ENCODE data around the gene CLASRP.

CLASRP gene

DNA sequence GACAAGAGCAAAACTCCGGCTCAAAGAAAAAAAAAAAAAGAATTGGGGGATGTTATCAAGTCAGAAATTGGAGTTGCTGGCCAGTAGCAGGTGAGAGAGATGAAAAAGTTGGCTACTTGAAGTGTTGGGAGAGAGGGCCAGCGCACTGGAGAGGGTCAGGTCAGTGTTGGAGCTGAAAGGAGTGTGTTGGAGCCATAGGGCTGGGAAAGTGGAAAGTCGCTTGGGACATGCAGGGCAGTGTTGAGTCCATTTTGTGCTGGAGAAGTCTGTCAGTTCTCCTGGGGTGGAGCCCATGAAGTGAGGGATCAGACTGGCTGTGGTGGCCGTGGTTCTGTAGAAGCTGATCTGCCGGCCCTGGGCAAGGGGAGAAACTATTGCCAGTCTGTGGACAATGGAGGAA is 55.9 kb downstream of the CLASRP start:
- H3K4me3 ChIP-seq (replicated peaks; ENCODE audit: insufficient read depth, low read length), result no peak overlapping the region
- H3K27ac ChIP-seq (replicated peaks), result no peak overlapping the region
- no peaks in the 10 kb centered on the region for H3K27me3 ChIP-seq (ENCODE audit: insufficient read depth, poor library complexity, severe bottlenecking)
- DNase-seq (ENCODE audit: low read depth in 1 of 2, low spot score in 1 of 2), result no peak
- no peak for TF ChIP-seq POLR2AphosphoS5 (IDR thresholded peaks at IDR 0.05; ENCODE audit: low read depth)
- TF ChIP-seq, protein P1, sequence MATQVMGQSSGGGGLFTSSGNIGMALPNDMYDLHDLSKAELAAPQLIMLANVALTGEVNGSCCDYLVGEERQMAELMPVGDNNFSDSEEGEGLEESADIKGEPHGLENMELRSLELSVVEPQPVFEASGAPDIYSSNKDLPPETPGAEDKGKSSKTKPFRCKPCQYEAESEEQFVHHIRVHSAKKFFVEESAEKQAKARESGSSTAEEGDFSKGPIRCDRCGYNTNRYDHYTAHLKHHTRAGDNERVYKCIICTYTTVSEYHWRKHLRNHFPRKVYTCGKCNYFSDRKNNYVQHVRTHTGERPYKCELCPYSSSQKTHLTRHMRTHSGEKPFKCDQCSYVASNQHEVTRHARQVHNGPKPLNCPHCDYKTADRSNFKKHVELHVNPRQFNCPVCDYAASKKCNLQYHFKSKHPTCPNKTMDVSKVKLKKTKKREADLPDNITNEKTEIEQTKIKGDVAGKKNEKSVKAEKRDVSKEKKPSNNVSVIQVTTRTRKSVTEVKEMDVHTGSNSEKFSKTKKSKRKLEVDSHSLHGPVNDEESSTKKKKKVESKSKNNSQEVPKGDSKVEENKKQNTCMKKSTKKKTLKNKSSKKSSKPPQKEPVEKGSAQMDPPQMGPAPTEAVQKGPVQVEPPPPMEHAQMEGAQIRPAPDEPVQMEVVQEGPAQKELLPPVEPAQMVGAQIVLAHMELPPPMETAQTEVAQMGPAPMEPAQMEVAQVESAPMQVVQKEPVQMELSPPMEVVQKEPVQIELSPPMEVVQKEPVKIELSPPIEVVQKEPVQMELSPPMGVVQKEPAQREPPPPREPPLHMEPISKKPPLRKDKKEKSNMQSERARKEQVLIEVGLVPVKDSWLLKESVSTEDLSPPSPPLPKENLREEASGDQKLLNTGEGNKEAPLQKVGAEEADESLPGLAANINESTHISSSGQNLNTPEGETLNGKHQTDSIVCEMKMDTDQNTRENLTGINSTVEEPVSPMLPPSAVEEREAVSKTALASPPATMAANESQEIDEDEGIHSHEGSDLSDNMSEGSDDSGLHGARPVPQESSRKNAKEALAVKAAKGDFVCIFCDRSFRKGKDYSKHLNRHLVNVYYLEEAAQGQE (IDR thresholded peaks at IDR 0.05; ENCODE audit: insufficient replicate concordance, low read depth), result no peak
- no peak for TF ChIP-seq GABPA (IDR thresholded peaks at IDR 0.05; ENCODE audit: low read depth)

DNA sequence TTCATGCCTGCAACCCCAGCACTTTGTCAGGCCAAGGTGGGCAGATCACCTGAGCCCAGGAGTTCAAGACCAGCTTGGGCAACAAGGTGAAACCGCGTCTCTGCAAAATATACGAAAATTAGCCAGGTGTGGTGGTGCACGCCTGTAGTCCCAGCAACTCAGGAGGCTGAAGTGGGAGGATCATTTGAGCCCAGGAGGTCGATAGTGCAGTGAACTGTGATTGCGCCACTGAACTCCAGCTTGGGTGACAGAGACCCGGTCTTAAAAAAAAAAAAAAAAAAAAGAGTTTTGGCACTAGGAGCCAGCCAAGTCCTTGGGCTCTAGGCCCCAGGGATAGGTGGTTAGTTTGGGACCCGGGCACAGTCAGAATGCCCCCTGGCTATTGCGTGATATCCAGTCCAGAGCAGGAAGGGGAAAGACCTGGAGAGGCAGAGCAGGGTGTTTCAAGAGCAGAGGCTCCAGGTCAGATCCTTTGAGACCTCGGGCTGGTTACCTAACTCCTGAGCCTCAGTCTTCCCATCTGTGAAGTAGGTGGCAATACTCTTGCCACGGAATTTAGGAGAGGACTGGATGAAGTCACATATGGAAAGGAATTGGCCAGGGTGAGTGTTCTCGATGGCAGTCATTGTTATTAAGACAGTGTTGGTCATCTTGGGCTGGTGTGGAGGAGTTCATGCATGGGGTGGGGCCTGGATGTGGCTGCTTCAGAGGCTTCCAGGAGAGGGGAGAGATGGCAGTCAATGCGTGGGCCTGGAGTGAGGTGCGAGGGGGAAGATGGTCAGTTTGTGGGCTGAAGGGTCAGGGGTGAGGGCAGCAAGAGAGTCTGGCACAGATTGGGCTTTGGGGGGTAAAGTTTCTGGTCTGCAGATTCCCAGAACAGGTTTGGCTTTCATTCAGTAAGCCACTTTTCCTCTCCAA is 56.9 kb downstream of the CLASRP start:
- no peak for DNase-seq (ENCODE audit: low read depth in 1 of 2, low spot score in 1 of 2)
- Histone ChIP-seq H3K4me3 (replicated peaks; ENCODE audit: insufficient read depth, low read length) (no peak overlapping the region), H3K27me3 (ENCODE audit: insufficient read depth, poor library complexity, severe bottlenecking) (no peaks in the 10 kb centered on the region), H3K27ac (replicated peaks) (no peak overlapping the region)
- TF ChIP-seq GABPA (IDR thresholded peaks at IDR 0.05; ENCODE audit: low read depth), result no peak
- TF ChIP-seq POLR2AphosphoS5 (IDR thresholded peaks at IDR 0.05; ENCODE audit: low read depth), result no peak
- no peak for TF ChIP-seq SPI1 (IDR thresholded peaks at IDR 0.05; ENCODE audit: borderline replicate concordance, low read depth)
- TF ChIP-seq, protein P2, sequence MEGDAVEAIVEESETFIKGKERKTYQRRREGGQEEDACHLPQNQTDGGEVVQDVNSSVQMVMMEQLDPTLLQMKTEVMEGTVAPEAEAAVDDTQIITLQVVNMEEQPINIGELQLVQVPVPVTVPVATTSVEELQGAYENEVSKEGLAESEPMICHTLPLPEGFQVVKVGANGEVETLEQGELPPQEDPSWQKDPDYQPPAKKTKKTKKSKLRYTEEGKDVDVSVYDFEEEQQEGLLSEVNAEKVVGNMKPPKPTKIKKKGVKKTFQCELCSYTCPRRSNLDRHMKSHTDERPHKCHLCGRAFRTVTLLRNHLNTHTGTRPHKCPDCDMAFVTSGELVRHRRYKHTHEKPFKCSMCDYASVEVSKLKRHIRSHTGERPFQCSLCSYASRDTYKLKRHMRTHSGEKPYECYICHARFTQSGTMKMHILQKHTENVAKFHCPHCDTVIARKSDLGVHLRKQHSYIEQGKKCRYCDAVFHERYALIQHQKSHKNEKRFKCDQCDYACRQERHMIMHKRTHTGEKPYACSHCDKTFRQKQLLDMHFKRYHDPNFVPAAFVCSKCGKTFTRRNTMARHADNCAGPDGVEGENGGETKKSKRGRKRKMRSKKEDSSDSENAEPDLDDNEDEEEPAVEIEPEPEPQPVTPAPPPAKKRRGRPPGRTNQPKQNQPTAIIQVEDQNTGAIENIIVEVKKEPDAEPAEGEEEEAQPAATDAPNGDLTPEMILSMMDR (IDR thresholded peaks at IDR 0.05; ENCODE audit: insufficient read depth, low read length), result no peak
- TF ChIP-seq, protein P1 (IDR thresholded peaks at IDR 0.05; ENCODE audit: insufficient replicate concordance, low read depth), result no peak

DNA sequence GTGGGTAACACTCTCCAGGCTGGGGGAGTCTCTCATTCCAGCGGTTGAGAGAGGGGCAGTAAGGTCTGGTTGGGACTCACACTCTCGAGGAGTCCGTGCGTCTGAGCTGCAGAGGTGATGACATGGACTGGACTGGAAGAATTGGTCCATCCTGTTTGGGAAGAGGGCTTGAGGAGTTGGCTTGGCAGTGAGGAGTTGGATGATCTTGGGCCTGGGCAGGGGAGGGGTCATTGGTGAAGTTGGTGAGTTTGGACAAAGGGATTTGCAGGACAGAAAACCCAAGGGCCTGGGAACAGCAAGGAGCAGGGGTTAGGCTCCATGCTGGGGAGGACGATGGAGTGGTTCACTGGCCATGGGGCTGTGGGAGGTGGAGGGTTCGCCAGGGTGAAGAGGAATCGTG is 57.9 kb downstream of the CLASRP start:
- TF ChIP-seq, protein P2 (IDR thresholded peaks at IDR 0.05; ENCODE audit: insufficient read depth, low read length), result no peak
- TF ChIP-seq SPI1 (IDR thresholded peaks at IDR 0.05; ENCODE audit: borderline replicate concordance, low read depth) (no peak), GABPA (IDR thresholded peaks at IDR 0.05; ENCODE audit: low read depth) (no peak), POLR2AphosphoS5 (IDR thresholded peaks at IDR 0.05; ENCODE audit: low read depth) (no peak)
- TF ChIP-seq, protein P1 (IDR thresholded peaks at IDR 0.05; ENCODE audit: insufficient replicate concordance, low read depth), result no peak
- Histone ChIP-seq H3K27ac (replicated peaks) (no peak overlapping the region), H3K27me3 (ENCODE audit: insufficient read depth, poor library complexity, severe bottlenecking) (no peaks in the 10 kb centered on the region), H3K4me3 (replicated peaks; ENCODE audit: insufficient read depth, low read length) (no peak overlapping the region)
- DNase-seq (ENCODE audit: low read depth in 1 of 2, low spot score in 1 of 2), result no peak

All from HL-60 (cell line).